HepG2 (cell line): ENCODE measurements around the gene ACBD3. TPM values are rescaled to one million over a fixed set of nuclear protein-coding genes. Genes with fewer than 3 reads are reported as not detected.
A peak's percentile ranks its signal among the peaks of the same experiment; 100 is the strongest.

ENCODE experiments used
- ATAC-seq: fragments of 200-7000 bp; cut with Tn5 transposase; 3 replicates; pipeline ENCODE4 v1.9.1; 2020; ENCODE audit warnings: mild to moderate bottlenecking, moderate library complexity
- BruUV-seq: library from RNA; stranded (reverse); fragments of 400-500 nt; replicated peaks from 2 replicates; lab custom pipeline; 2021; lab: Mats Ljungman, UMichigan
- CTCF ChIA-PET: fragments of 300-600 bp; formaldehyde crosslinking; extraction: SDS; loops from one replicate; lab custom pipeline; 2021; ENCODE audit warnings: low total read pairs, inconsistent platforms, low intra/inter-chr PET ratio; lab: Yijun Ruan, JAX
- POLR2A ChIA-PET: fragments of 350-600 bp; sonication (Branson Sonifier 250); formaldehyde crosslinking; loops from one replicate; lab custom pipeline; 2020; ENCODE audit warnings: antibody characterized with exemption, inconsistent platforms; lab: Yijun Ruan, JAX
- DNase-seq: peaks from one replicate; pipeline ENCODE4 v3.0.0-alpha.2; 2015; ENCODE audit warnings: low spot score
- FAIRE-seq: peaks from 3 replicates; lab custom pipeline; 2011; peaks lifted over from hg19 to GRCh38; lab: Jason Lieb, UNC
- H2AFZ ChIP-seq: one replicate; pipeline ENCODE4 v1.6.1; 2011; ENCODE audit warnings: low read length, inconsistent platforms
- H3K27ac ChIP-seq: fragments of 300-600 bp; 3 replicates; pipeline ENCODE4 v1.8.0; 2011; ENCODE audit warnings: mixed run types, mild to moderate bottlenecking, mixed read lengths, low read length, inconsistent platforms; ENCODE audit not compliant: insufficient read depth; ENCODE audit errors: extremely low read length
- H3K27me3 ChIP-seq, 2 experiments: fragments of 200-600 bp in 1 of 2; 2 replicates in 1 of 2; 3 replicates in 1 of 2; pipeline versions ENCODE4 v1.6.0 to v1.8.0; 2011; ENCODE audit warnings: low read length in 2 of 2, mild to moderate bottlenecking in 2 of 2, moderate library complexity in 2 of 2, inconsistent platforms in 1 of 2; ENCODE audit not compliant: insufficient read depth in 2 of 2, control insufficient read depth in 1 of 2
- H3K36me3 ChIP-seq, 2 experiments: fragments of 200-600 bp in 1 of 2; replicated peaks in 1 of 2; 2 replicates in 1 of 2; 3 replicates in 1 of 2; pipeline versions ENCODE4 v1.5.1 to v1.8.0; 2011; ENCODE audit warnings: low read length in 2 of 2, inconsistent platforms in 1 of 2; ENCODE audit not compliant: insufficient read depth in 2 of 2, control insufficient read depth in 1 of 2
- H3K4me1 ChIP-seq: 2 replicates; pipeline ENCODE4 v1.5.1; 2012; ENCODE audit warnings: low read length, inconsistent platforms; ENCODE audit not compliant: insufficient read depth
- H3K4me2 ChIP-seq: 2 replicates; pipeline ENCODE4 v1.6.0; 2011; ENCODE audit warnings: low read depth, low read length, inconsistent platforms
- H3K4me3 ChIP-seq, 3 experiments: fragments of 200-600 bp in 1 of 3; sonication (generic), shearing (Covaris generic) in 1 of 3; replicated peaks in 1 of 3; 2 replicates each; pipeline ENCODE4 v1.5.1; 2011 to 2016; ENCODE audit warnings: low read length in 3 of 3, inconsistent platforms in 2 of 3, low read depth in 2 of 3, mild to moderate bottlenecking in 2 of 3, control low read depth in 1 of 3, mixed read lengths in 1 of 3; ENCODE audit not compliant: insufficient read depth in 1 of 3
- H3K79me2 ChIP-seq: one replicate; pipeline ENCODE4 v1.6.1; 2011; ENCODE audit warnings: low read length, inconsistent platforms; ENCODE audit not compliant: insufficient read depth
- H3K9ac ChIP-seq: 2 replicates; pipeline ENCODE4 v1.6.0; 2011; ENCODE audit warnings: mild to moderate bottlenecking, low read depth, low read length, inconsistent platforms; ENCODE audit not compliant: insufficient read depth
- H3K9me3 ChIP-seq: 2 replicates; pipeline ENCODE4 v1.5.1; 2012; ENCODE audit warnings: mild to moderate bottlenecking, low read length
- H4K20me1 ChIP-seq: 2 replicates; pipeline ENCODE4 v1.6.0; 2011; ENCODE audit warnings: inconsistent platforms, mild to moderate bottlenecking, low read length, moderate library complexity; ENCODE audit not compliant: insufficient read depth
- FOXM1 ChIP-seq: sonication (generic); formaldehyde crosslinking; IDR thresholded peaks from 2 replicates; pipeline ENCODE4 v1.5.0; 2020; ENCODE audit warnings: missing genetic modification reagents
- ISL2 ChIP-seq: sonication (generic); formaldehyde crosslinking; IDR thresholded peaks from 2 replicates; pipeline ENCODE4 v1.5.0; 2020; ENCODE audit warnings: missing genetic modification reagents
- KDM2A ChIP-seq: sonication (generic); formaldehyde crosslinking; IDR thresholded peaks from 2 replicates; pipeline ENCODE4 v1.4.0; 2020; ENCODE audit warnings: low read depth, missing genetic modification reagents, borderline replicate concordance
- TOPORS ChIP-seq: sonication (generic); formaldehyde crosslinking; IDR thresholded peaks from 2 replicates; pipeline ENCODE4 v1.8.0; 2023; ENCODE audit warnings: mild to moderate bottlenecking, missing genetic modification reagents
- ZFP82 ChIP-seq: sonication (generic); formaldehyde crosslinking; IDR thresholded peaks from 2 replicates; pipeline ENCODE4 v1.5.1; 2020; ENCODE audit warnings: mild to moderate bottlenecking, missing genetic modification reagents, borderline replicate concordance
- ZNF563 ChIP-seq: sonication (generic); formaldehyde crosslinking; IDR thresholded peaks from 2 replicates; pipeline ENCODE4 v1.8.0; 2022; ENCODE audit warnings: mild to moderate bottlenecking, moderate library complexity, missing genetic modification reagents
- WGBS: methylation state at CpG from one replicate; pipeline ENCODE4 v1.1.6; 2017; ENCODE audit warnings: low lambda C conversion rate; 5-methylcytosine and 5-hydroxymethylcytosine counted together
- in situ Hi-C: cut with HindIII; loops from 2 replicates; pipeline ENCODE4 v1.10.0; 2017; ENCODE audit warnings: low pct_unique_long_range_greater_than_20kb; ENCODE audit not compliant: extremely low pct_ligation_motif_present
- intact Hi-C: fragments of 100-400 bp; cut with micrococcal nuclease; formaldehyde crosslinking; loops from one replicate; pipeline ENCODE4 v1.10.0; 2022; ENCODE audit not compliant: unreplicated experiment
- polyA plus RNA-seq, 8 experiments: library from polyadenylated mRNA; depleted of rRNA in 3 of 8; stranded (reverse) in 7 of 8; unstranded in 1 of 8; fragments of >200 nt; fragmentation: Illumina TruSeq in 4 of 8; extraction: Trizol in 4 of 8; gene quantifications; 2 replicates each; pipeline versions ENCODE4 v1.2.1 to v1.2.3, GENCODE V29; 2011 to 2016; ENCODE audit warnings: low read depth in 4 of 8, missing spikeins in 1 of 8, mixed read lengths in 1 of 8; ENCODE audit not compliant: insufficient read depth in 1 of 8
- total RNA-seq, 5 experiments: library from RNA; depleted of rRNA; stranded (reverse); fragments of >200 nt; fragmentation: Illumina TruSeq; extraction: Trizol; gene quantifications; 2 replicates each; pipeline ENCODE4 v1.2.3, GENCODE V29; 2016; ENCODE audit warnings: low read depth in 1 of 5
- TF ChIP-seq, protein P1 (sequence below): sonication (generic); IDR thresholded peaks from 2 replicates; pipeline ENCODE4 v1.6.1; 2016; ENCODE audit warnings: low read depth, borderline replicate concordance
- TF ChIP-seq, protein P2 (sequence below), 2 experiments: sonication (generic) in 1 of 2; formaldehyde crosslinking in 1 of 2; IDR thresholded peaks; 2 replicates each; pipeline versions ENCODE4 v1.4.0 to v1.6.1; 2018 to 2020; ENCODE audit warnings: missing genetic modification reagents in 2 of 2, borderline replicate concordance in 1 of 2, low read depth in 1 of 2, mild to moderate bottlenecking in 1 of 2, missing biosample characterization in 1 of 2
- TF ChIP-seq, protein P3 (sequence below): sonication (generic); formaldehyde crosslinking; IDR thresholded peaks from 2 replicates; pipeline ENCODE4 v1.8.1; 2023; ENCODE audit warnings: mild to moderate bottlenecking, moderate library complexity, missing genetic modification reagents
- TF ChIP-seq, protein P4 (sequence below): sonication (generic); formaldehyde crosslinking; conservative IDR thresholded peaks from 2 replicates; pipeline ENCODE4 v1.8.0; 2022; ENCODE audit warnings: mild to moderate bottlenecking, moderate library complexity, missing genetic modification reagents
- TF ChIP-seq, protein P5 (sequence below): sonication (generic); formaldehyde crosslinking; IDR thresholded peaks from 2 replicates; pipeline ENCODE4 v1.8.1; 2023; ENCODE audit warnings: mild to moderate bottlenecking, missing genetic modification reagents, borderline replicate concordance
- TF ChIP-seq, protein P6 (sequence below): sonication (generic); formaldehyde crosslinking; IDR thresholded peaks from 2 replicates; pipeline ENCODE4 v1.8.1; 2022; ENCODE audit warnings: low read depth, mild to moderate bottlenecking, missing genetic modification reagents

Gene ACBD3
- total and polyA plus RNA-seq, 2 of the 13 experiments (the other 11 are each of a cell fraction or from before 2014, with no cell fraction given), result 24.3 to 39.3 TPM

DNA sequence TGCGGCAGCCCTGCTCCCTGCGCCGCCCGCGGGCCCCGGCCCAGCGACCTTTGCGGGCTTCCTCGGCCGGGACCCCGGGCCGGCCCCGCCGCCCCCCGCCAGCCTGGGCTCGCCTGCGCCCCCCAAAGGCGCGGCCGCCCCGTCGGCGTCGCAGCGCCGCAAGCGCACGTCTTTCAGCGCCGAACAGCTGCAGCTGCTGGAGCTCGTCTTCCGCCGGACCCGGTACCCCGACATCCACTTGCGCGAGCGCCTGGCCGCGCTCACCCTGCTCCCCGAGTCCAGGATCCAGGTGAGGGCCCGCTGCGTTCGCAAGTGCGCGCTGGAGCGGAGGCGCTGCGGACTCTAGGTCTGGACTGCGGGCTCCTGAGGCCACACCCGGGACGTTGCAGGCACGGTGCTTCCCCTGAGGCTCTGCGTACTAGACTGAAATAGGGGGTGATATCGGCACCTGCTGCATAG, 37.3 kb upstream of the ACBD3 start:
- Histone ChIP-seq H3K4me1 (peaks cover 71% of the 10 kb centered on the region), H3K9me3 (no peaks in the 10 kb centered on the region), H4K20me1 (no peaks in the 10 kb centered on the region), H3K4me3 (peak overlapping the region; percentile 87 to 90 (median 90)), H3K27me3 (no peaks in the 10 kb centered on the region; a peak in 1 of 5 replicates), H3K36me3 (peaks cover 0 to 2% of the 10 kb centered on the region in 2 experiments; a peak in 1 of 5 replicates), H3K9ac (peak overlapping the region; percentile 74), H3K27ac (peak overlapping the region; percentile 87), H2AFZ (no peak overlapping the region), H3K4me2 (peak overlapping the region; percentile 88), H3K79me2 (no peaks in the 10 kb centered on the region)
- FAIRE-seq, result no peak
- no TSS peak for BruUV-seq
- intact Hi-C loops, result no loop called here
- CTCF ChIA-PET, result no interaction called here
- in situ Hi-C loops, result no loop called here
- ATAC-seq, result peak; percentile 9; the same call in 2 of the 3 replicates
- POLR2A ChIA-PET, result interaction anchor here (1.0 to 1.4 kb wide), 2 partner anchors 13 to 85 kb away, joined by 3 to 4 read pairs; partner anchors contain the start of gene LIN9
- DNase-seq, result no peak
- WGBS, result no CpG with 5 or more reads among the region's 55 CpGs
- TF ChIP-seq TOPORS (CRISPR knock-in tag), result no peak
- 0 out of 2 replicates have a peak, but pooled peaks have one; percentile 37 for TF ChIP-seq FOXM1 (CRISPR knock-in tag)
- TF ChIP-seq, protein P1, sequence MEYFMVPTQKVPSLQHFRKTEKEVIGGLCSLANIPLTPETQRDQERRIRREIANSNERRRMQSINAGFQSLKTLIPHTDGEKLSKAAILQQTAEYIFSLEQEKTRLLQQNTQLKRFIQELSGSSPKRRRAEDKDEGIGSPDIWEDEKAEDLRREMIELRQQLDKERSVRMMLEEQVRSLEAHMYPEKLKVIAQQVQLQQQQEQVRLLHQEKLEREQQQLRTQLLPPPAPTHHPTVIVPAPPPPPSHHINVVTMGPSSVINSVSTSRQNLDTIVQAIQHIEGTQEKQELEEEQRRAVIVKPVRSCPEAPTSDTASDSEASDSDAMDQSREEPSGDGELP, result peak; percentile 59; the same call in 1 of the 2 replicates
- TF ChIP-seq, protein P2, sequence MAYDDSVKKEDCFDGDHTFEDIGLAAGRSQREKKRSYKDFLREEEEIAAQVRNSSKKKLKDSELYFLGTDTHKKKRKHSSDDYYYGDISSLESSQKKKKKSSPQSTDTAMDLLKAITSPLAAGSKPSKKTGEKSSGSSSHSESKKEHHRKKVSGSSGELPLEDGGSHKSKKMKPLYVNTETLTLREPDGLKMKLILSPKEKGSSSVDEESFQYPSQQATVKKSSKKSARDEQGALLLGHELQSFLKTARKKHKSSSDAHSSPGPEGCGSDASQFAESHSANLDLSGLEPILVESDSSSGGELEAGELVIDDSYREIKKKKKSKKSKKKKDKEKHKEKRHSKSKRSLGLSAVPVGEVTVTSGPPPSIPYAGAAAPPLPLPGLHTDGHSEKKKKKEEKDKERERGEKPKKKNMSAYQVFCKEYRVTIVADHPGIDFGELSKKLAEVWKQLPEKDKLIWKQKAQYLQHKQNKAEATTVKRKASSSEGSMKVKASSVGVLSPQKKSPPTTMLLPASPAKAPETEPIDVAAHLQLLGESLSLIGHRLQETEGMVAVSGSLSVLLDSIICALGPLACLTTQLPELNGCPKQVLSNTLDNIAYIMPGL (CRISPR knock-in tag; IDR thresholded peaks at IDR 0.05; ENCODE audit: borderline replicate concordance in 1 of 2, low read depth in 1 of 2), result peak; percentile 32 to 61; a peak in 3 of 4 replicates
- peak; percentile 72; the same call in 1 of the 2 replicates for TF ChIP-seq KDM2A (CRISPR knock-in tag)
- TF ChIP-seq, protein P3, sequence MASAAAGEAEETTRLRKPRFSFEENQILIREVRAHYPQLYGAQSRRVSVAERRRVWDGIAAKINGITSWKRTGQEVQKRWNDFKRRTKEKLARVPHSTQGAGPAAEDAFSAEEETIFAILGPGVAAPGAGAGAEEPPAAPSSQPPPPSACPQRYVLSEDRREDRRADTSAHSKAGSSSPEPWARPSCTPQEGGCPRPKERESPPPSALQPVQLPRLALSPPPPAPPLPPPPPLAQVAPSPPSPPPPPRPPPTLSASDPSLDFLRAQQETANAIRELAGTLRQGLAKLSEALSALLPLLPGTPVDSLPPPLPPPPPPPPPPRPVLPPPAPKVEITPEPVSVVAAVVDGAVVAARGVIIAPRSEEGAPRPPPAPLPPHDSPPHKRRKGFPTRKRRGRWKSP (CRISPR knock-in tag), result peak; percentile 72; the same call in 1 of the 2 replicates
- TF ChIP-seq, protein P4, sequence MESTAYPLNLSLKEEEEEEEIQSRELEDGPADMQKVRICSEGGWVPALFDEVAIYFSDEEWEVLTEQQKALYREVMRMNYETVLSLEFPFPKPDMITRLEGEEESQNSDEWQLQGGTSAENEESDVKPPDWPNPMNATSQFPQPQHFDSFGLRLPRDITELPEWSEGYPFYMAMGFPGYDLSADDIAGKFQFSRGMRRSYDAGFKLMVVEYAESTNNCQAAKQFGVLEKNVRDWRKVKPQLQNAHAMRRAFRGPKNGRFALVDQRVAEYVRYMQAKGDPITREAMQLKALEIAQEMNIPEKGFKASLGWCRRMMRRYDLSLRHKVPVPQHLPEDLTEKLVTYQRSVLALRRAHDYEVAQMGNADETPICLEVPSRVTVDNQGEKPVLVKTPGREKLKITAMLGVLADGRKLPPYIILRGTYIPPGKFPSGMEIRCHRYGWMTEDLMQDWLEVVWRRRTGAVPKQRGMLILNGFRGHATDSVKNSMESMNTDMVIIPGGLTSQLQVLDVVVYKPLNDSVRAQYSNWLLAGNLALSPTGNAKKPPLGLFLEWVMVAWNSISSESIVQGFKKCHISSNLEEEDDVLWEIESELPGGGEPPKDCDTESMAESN, result no peak
- 0 out of 2 replicates have a peak, but pooled peaks have one; percentile 14 for TF ChIP-seq ZFP82 (CRISPR knock-in tag)
- 0 out of 2 replicates have a peak, but pooled peaks have one; percentile 2 for TF ChIP-seq ISL2 (CRISPR knock-in tag)
- TF ChIP-seq, protein P5, sequence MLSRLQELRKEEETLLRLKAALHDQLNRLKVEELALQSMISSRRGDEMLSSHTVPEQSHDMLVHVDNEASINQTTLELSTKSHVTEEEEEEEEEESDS (CRISPR knock-in tag), result no peak
- TF ChIP-seq, protein P6, sequence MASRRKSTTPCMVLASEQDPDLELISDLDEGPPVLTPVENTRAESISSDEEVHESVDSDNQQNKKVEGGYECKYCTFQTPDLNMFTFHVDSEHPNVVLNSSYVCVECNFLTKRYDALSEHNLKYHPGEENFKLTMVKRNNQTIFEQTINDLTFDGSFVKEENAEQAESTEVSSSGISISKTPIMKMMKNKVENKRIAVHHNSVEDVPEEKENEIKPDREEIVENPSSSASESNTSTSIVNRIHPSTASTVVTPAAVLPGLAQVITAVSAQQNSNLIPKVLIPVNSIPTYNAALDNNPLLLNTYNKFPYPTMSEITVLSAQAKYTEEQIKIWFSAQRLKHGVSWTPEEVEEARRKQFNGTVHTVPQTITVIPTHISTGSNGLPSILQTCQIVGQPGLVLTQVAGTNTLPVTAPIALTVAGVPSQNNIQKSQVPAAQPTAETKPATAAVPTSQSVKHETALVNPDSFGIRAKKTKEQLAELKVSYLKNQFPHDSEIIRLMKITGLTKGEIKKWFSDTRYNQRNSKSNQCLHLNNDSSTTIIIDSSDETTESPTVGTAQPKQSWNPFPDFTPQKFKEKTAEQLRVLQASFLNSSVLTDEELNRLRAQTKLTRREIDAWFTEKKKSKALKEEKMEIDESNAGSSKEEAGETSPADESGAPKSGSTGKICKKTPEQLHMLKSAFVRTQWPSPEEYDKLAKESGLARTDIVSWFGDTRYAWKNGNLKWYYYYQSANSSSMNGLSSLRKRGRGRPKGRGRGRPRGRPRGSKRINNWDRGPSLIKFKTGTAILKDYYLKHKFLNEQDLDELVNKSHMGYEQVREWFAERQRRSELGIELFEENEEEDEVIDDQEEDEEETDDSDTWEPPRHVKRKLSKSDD (CRISPR knock-in tag), result 0 out of 2 replicates have a peak, but pooled peaks have one; percentile 34
- TF ChIP-seq ZNF563 (CRISPR knock-in tag), result 0 out of 2 replicates have a peak, but pooled peaks have one; percentile 1
